Prostate gland (tissue), 2 donors: Measurements from ENCODE around the gene NPC1. TPM values are rescaled to one million over a fixed set of nuclear protein-coding genes. Genes with fewer than 3 reads are reported as not detected.

Experiments
- DNase-seq: peaks from one replicate; pipeline ENCODE4 v3.0.0-alpha.2; 2019; ENCODE audit warnings: low spot score
- H3K27ac ChIP-seq, 2 donors: fragments of 200-600 bp; sonication (generic); 2 replicates each; pipeline ENCODE4 v1.5.1; 2017 to 2019
- H3K27me3 ChIP-seq: fragments of 200-600 bp; sonication (generic); replicated peaks from 2 replicates; pipeline ENCODE4 v1.5.1; 2019; ENCODE audit not compliant: insufficient read depth
- H3K36me3 ChIP-seq, 2 donors: fragments of 200-600 bp; sonication (generic); 1 replicate in 1 of 2; 2 replicates in 1 of 2; pipeline versions ENCODE4 v1.5.1 to v1.8.1; 2017 to 2019
- H3K4me1 ChIP-seq: fragments of 200-600 bp; sonication (generic); replicated peaks from 2 replicates; pipeline ENCODE4 v1.5.1; 2019
- H3K4me3 ChIP-seq, 2 donors: fragments of 200-600 bp; sonication (generic); 2 replicates each; pipeline ENCODE4 v1.5.1; 2017 to 2019
- H3K9me3 ChIP-seq: fragments of 200-600 bp; sonication (generic); 2 replicates; pipeline ENCODE4 v1.5.1; 2017
- CTCF ChIP-seq, 4 experiments: fragments of 200-600 bp in 2 of 4; fragments of 450-650 bp in 2 of 4; sonication (generic) in 2 of 4; IDR thresholded peaks; 1 replicate in 3 of 4; 2 replicates in 1 of 4; pipeline ENCODE4 v1.5.1; 2016 to 2019; ENCODE audit warnings: antibody characterized with exemption in 4 of 4, mild to moderate bottlenecking in 2 of 4, moderate library complexity in 2 of 4
- POLR2A ChIP-seq: fragments of 450-650 bp; IDR thresholded peaks from one replicate; pipeline ENCODE4 v1.6.1; 2016; ENCODE audit warnings: antibody characterized with exemption, mild to moderate bottlenecking
- POLR2AphosphoS5 ChIP-seq: sonication (generic); formaldehyde crosslinking; IDR thresholded peaks from one replicate; pipeline ENCODE4 v1.6.1; 2017; ENCODE audit warnings: antibody characterized with exemption
- WGBS: methylation state at CpG from one replicate; pipeline ENCODE4 v1.1.5; 2018; 5-methylcytosine and 5-hydroxymethylcytosine counted together
- intact Hi-C: fragments of 100-400 bp; cut with DNase I; formaldehyde crosslinking; loops from one replicate; pipeline ENCODE4 v1.14.2; 2022
- total RNA-seq, 2 donors: library from RNA; depleted of rRNA; stranded (reverse); fragments of >200 nt; gene quantifications; one replicate each; pipeline ENCODE4 v1.1.0, GENCODE V29; 2016

The NPC1 gene
- total RNA-seq, 2 donors from 2014 or later: 32.0 to 63.5 TPM

DNA sequence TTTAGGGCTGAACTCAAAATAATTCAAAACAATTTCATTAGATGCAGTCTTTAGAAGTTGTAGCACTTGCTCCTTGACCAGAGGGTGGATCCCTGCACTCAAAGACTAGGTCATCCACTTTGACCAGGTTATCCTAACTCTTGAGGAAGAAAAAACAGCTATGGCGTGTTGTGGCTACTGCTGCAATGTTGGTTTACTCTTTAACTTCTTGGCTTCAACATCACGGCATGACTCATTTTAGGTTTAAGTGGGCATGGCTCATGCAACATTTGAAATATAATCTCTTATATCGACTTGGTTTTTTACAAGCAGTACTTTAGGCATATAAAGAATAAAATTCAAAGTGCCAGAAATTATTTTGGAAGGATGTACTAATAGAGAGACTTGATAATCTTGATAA, 41.0 kb upstream of the NPC1 start:
- Histone ChIP-seq H3K27ac (peak overlapping the region in 1 of 2 donors; percentile 20), H3K4me1 (peaks cover 6% of the 10 kb centered on the region), H3K27me3 (no peaks in the 10 kb centered on the region), H3K36me3 (no peaks in the 10 kb centered on the region), H3K4me3 (no peak overlapping the region), H3K9me3 (no peaks in the 10 kb centered on the region)
- TF ChIP-seq POLR2A: no peak
- TF ChIP-seq POLR2AphosphoS5: peak; percentile 20
- no peak for TF ChIP-seq CTCF (IDR thresholded peaks at IDR 0.05)
- intact Hi-C loops: loop anchor here (10.0 kb wide), 1 partner anchor 287 kb away; no protein-coding TSS in a partner anchor
- WGBS: 12% methylated on average over 3 of the region's 3 CpGs
- DNase-seq: peak; percentile 17

DNA sequence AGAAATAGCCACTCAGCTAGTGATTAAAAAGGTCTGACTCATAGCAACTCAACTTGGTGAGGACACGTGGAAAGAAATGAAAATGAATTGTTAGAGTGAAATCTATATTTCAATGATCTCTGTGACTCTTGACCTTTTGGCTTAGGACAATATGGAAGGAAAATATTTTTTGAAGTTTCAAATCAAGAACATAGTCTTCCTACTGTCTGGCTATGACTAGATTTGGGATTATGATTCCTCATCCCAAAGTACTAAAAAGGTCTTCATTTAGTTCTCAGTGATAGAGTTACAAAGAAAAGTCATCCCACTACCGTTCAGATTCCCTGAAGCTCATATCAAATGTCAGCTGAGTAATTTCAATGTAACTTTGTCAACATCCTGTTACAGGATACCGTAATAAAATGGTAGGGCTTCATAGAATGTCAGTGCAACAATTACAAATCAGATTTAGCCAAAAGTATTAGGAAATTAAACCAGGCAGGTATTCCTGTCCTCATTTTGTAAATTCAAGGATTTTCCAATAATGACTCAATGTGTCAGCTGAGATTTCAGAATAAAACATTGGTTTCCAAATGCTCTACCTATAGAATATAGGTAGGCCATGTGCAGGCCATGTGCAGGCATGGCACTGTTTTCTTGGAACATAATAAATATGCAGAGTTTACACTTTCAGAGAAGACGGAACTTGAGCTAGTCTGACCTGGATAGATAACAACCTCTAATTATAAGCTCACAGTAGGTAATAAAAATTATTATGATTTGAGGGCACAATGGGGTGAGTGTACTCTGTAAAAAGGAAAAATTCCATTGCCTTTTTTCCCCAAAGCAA, 40.4 kb upstream of the NPC1 start:
- WGBS: 20% methylated on average over 4 of the region's 4 CpGs
- intact Hi-C loops: loop anchor here (10.0 kb wide), 1 partner anchor 288 kb away; no protein-coding TSS in a partner anchor
- H3K27ac ChIP-seq: peak overlapping the region; percentile 5 to 20

GRCh38 chr18:23623040-23623439, 36.7 kb upstream of the NPC1 start:
- WGBS: 91% methylated on average over 3 of the region's 3 CpGs
- DNase-seq: no peak
- H3K36me3 ChIP-seq: no peaks in the 10 kb centered on the region
- no peaks in the 10 kb centered on the region for H3K27me3 ChIP-seq
- no peak overlapping the region for H3K27ac ChIP-seq
- H3K4me1 ChIP-seq: peaks cover 6% of the 10 kb centered on the region
- no peak for TF ChIP-seq POLR2AphosphoS5
- TF ChIP-seq CTCF (IDR thresholded peaks at IDR 0.05): no peak
- TF ChIP-seq POLR2A: no peak
- H3K4me3 ChIP-seq: no peak overlapping the region
- H3K9me3 ChIP-seq: no peaks in the 10 kb centered on the region
- intact Hi-C loops: loop anchor here (5.0 to 10.0 kb wide), 3 partner anchors 64 to 292 kb away; partner anchors contain the start of gene LAMA3

More for the DNA sequence above, 40.4 kb upstream of the NPC1 start:
- Histone ChIP-seq H3K9me3 (no peaks in the 10 kb centered on the region), H3K4me1 (peaks cover 6% of the 10 kb centered on the region), H3K27me3 (no peaks in the 10 kb centered on the region), H3K36me3 (no peaks in the 10 kb centered on the region), H3K4me3 (no peak overlapping the region)
- no peak for TF ChIP-seq CTCF (IDR thresholded peaks at IDR 0.05)
- TF ChIP-seq POLR2AphosphoS5: peak; percentile 61
- no peak for DNase-seq

DNA sequence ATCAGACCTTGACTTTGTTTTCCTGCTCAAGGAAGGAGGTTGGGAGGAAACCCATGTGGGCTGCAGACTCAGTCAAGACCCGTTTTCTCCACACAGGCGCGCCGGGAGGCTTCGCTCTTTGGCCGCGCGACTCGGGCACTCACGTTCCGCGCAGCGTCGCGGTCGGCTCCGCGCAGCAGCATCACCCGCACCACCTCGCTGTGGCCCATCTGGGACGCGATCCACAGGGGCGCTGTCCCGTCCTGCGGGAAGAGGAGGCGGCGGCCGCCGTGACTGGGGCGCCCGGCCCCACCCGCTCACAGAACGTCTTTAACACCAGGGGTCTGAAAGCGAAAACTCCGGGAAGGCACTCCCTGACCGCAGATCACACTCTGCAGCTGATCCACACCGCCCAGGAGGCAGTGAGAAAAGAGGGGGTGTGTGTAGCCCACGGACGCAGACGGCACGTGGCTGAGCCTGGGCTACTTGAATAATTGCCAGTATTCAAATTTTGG, 33.1 kb upstream of the NPC1 start:
- Histone ChIP-seq H3K4me3 (peak overlapping the region; percentile 29 to 38), H3K27me3 (no peaks in the 10 kb centered on the region), H3K9me3 (no peaks in the 10 kb centered on the region), H3K4me1 (no peaks in the 10 kb centered on the region), H3K36me3 (no peaks in the 10 kb centered on the region), H3K27ac (peak overlapping the region; percentile 73 to 74)
- TF ChIP-seq POLR2AphosphoS5 (no peak), POLR2A (no peak), CTCF (IDR thresholded peaks at IDR 0.05) (peak in 1 of 4 experiments; percentile 6)
- no peak for DNase-seq
- WGBS: 2% methylated on average over 35 of the region's 41 CpGs
- intact Hi-C loops: no loop called here
